GM21367 (cell line): ENCODE data around the gene NKX6-1.

ENCODE experiments used
- ATAC-seq: cut with Tn5 transposase; IDR thresholded peaks from one replicate; pipeline ENCODE4 v1.9.1; 2021; ENCODE audit not compliant: unreplicated experiment

The NKX6-1 gene

DNA sequence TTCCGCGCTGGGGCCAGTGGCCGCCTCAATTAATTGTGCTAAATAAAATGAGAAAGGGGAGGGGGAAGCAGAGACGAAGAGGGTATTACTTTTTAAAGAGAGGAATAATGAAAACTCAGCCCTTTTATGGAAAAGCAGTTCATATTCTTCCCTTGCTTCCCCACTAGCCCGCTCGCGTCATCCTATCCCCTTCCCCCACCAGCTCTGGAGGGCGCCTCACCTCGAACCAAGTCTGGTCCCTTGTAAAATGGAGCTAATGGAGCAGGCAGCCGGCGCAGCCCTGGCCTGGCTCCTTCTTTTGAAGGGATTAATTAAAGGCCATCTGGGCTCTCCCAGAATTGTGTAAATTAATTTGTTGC is 511 bp upstream of the NKX6-1 start:
- no peak for ATAC-seq

- no peak for ATAC-seq
Observed at GRCh38 chr4:84498203-84498934, 723 bp downstream of the NKX6-1 start.

- no peak for ATAC-seq
Observed at GRCh38 chr4:84497504-84498202, 1.4 kb downstream of the NKX6-1 start.

- ATAC-seq: no peak
Observed at GRCh38 chr4:84496706-84497503, 2.2 kb downstream of the NKX6-1 start.

DNA sequence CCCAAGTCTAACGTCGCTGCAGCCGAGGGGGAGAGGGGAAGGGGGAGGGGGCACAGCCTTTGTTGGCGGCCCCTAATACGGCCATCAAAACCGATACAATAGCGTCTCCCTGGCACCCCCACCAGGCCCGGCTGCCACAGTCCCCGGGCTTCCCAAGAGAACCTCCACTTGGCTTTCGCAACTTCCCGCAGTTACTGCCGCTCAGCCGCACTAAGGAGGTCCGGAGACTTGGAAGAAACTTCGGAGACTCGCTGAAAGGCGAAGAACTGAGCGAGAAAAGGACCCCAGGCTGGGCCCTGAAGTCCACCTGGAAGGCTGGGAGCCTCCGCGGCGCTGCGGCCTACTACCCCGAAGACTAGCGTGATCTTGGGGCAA is 2.8 kb downstream of the NKX6-1 start:
- no peak for ATAC-seq

DNA sequence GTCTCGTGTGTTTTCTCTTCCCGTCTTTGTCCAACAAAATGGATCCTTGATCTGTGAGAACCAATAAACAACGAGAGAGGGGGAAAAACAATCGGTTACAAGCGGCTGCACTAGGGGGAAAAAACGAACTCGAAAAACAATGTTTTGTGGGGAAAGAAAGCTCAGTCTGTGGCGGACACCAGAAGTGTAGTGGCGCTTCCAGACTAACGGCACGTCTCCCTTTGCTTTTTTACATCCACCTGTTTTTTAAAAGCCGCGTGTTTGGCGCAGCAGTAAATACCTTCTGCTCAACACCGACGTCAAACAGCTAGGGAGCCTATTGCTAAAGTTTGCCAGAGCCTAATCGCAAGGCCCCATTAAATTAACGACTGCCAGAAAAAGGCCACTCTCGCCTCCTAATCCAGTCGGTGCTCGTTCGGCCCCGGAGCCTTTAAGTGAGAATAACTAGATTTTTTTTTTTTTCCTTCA is 3.3 kb downstream of the NKX6-1 start:
- no peak for ATAC-seq

GRCh38 chr4:84495118-84495793 is 3.8 kb downstream of the NKX6-1 start:
- ATAC-seq: no peak

- ATAC-seq: no peak
Observed at GRCh38 chr4:84494531-84494930, 4.6 kb downstream of the NKX6-1 start.

DNA sequence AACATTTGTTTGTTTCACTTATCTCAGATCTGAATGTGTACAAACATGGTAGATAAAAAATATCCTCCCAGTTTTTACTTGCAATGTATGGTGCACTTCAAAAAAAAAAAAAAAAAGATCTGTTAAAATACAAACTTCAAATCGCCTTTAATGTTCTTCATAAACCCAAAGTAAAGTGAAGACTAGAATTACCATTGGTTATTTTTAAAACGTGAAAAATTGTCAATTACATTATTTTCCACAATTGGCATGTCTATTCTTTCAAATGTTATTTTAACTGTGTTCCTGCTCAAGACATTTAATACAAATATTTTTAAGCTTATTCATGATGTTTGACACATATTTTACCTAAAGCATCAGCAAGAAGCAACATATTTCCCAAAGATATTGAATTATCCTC is 5.0 kb downstream of the NKX6-1 start:
- ATAC-seq: no peak

DNA sequence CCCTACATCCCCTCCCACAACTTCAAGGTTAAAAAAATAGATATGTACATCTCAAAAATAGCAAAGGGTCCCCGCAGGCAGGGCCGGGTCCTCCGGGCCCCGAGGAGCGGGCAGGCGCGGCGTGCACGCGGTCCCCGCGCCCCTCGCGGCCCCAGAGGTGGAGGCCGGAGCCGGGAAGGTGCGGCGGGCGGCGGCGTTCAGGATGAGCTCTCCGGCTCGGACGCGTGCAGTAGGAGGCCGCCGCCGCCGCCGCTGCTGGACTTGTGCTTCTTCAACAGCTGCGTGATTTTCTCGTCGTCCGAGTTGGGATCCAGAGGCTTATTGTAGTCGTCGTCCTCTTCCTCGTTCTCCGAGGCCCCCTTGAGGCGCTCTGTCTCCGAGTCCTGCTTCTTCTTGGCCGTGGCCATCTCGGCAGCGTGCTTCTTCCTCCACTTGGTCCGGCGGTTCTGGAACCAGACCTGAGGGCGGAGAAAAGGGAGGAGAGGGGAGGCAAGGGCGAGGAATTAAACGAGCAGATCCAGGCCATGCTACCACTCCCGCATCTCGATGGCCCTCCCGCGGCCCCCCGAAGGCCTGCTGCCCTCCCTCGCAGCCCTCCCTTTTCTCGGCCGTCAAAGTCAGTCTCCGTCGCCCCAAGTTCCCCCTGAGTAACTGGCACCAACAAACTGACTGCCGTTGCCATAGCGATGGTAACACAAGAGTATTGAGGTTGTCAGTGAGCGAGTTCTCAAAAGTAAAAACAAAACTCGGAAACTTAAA is 5.8 kb downstream of the NKX6-1 start:
- no peak for ATAC-seq

DNA sequence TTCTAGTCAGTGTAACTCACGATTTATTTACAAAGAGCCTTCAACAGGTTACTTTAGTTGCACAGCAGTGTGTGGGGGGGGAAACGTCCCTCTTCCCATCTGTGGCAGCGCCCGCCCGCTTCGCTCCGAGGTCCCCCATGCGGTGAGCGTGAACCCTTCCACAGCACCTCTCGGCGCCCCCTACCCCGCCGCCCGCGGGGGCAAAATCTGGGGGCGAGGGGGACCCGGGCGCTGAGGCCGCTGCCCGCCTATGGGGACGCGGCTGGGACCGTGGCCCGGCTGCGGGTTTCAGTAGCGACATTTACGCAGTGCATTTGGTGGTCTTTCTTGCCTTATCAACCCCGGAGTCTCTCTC is 6.4 kb downstream of the NKX6-1 start:
- no peak for ATAC-seq

GRCh38 chr4:84492290-84492689 is 6.8 kb downstream of the NKX6-1 start:
- ATAC-seq: no peak

GRCh38 chr4:84491481-84491880 is 7.6 kb downstream of the NKX6-1 start:
- no peak for ATAC-seq

- ATAC-seq: no peak
Observed at GRCh38 chr4:84490663-84491062, 8.4 kb downstream of the NKX6-1 start.

DNA sequence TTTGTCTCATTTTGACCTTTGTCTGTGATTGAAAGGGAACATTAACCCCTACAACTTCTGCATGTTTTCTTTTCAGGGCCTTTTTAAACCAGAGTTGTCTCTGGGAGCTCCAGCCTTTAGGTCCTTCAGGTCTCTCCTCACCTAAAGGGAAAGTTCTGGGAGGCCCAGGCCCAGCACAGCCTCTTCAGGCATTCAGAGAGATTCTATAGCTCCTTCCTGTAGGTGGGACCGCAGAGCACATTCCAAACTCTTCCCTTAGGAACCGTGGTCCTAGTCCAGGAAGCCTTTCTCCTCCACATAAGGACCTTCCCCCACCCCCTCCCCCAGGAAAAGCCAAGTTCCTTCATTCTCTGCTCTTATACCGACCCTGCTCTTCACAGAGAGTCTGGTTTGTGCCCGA is 14.9 kb downstream of the NKX6-1 start:
- ATAC-seq: no peak

DNA sequence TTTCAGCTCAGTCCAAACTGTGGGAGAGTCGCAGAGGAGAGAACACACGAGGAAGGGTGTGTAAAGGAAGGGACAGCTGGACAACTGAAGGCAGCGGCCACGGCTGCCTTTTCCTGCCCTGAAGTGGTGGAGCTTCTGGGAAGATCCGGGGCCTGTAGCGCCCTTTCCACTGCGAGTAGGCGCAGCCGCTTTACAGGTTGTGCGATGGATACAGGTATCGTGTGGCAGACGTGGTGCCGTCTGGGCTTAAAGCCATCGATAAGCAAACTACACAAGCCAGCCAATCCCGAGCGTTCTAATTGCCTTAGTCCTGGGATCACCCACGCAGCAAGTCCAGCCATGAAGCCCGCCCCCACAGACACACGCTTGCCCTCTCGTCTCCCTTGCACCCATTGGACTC is 15.4 kb downstream of the NKX6-1 start:
- ATAC-seq: no peak

GRCh38 chr4:84482564-84483563 is 16.2 kb downstream of the NKX6-1 start:
- no peak for ATAC-seq

- ATAC-seq: no peak
Observed at GRCh38 chr4:84481860-84482245, 17.2 kb downstream of the NKX6-1 start.

- no peak for ATAC-seq
Observed at GRCh38 chr4:84481077-84481859, 17.8 kb downstream of the NKX6-1 start.
